Left lung (tissue), 10 donors: ENCODE data around the gene ZFYVE9. TPM values are rescaled to one million over a fixed set of nuclear protein-coding genes. Genes with fewer than 3 reads are reported as not detected.

Source experiments
- ATAC-seq: fragments of 200-7000 bp; cut with Tn5 transposase; one replicate; pipeline ENCODE4 v1.9.1; 2020; ENCODE audit warnings: moderate library complexity
- DNase-seq, 4 donors: peaks; one replicate each; pipeline ENCODE4 v3.0.0-alpha.2; 2013 to 2020
- H3K27ac ChIP-seq, 2 donors: fragments of 200-600 bp; sonication (generic) in 1 of 2; one replicate each; pipeline versions ENCODE4 v1.5.0 to v1.8.0; 2020 to 2021
- H3K27me3 ChIP-seq, 2 donors: fragments of 200-600 bp; sonication (generic) in 1 of 2; one replicate each; pipeline versions ENCODE4 v1.5.0 to v1.8.0; 2020 to 2021
- H3K36me3 ChIP-seq, 2 donors: fragments of 200-600 bp; sonication (generic) in 1 of 2; one replicate each; pipeline versions ENCODE4 v1.5.0 to v1.8.0; 2020 to 2021
- H3K4me1 ChIP-seq, 2 donors: fragments of 200-600 bp; one replicate each; pipeline ENCODE4 v1.8.0; 2021
- H3K4me3 ChIP-seq, 2 donors: fragments of 200-600 bp; sonication (generic) in 1 of 2; one replicate each; pipeline versions ENCODE4 v1.5.0 to v1.8.0; 2020 to 2021; ENCODE audit warnings: mild to moderate bottlenecking in 1 of 2
- H3K9me3 ChIP-seq, 2 donors: fragments of 200-600 bp; sonication (generic) in 1 of 2; one replicate each; pipeline versions ENCODE4 v1.5.0 to v1.8.0; 2020 to 2021
- CTCF ChIP-seq, 2 donors: fragments of 200-600 bp; sonication (generic) in 1 of 2; IDR thresholded peaks; one replicate each; pipeline versions ENCODE4 v1.5.0 to v1.8.0; 2021; ENCODE audit warnings: antibody characterized with exemption in 2 of 2
- intact Hi-C, 2 donors: fragments of 100-400 bp; cut with DNase I; formaldehyde crosslinking; loops; one replicate each; pipeline versions ENCODE4 v1.11.2 to v1.14.2; 2022
- polyA plus RNA-seq, 6 donors: library from polyadenylated mRNA; unstranded; fragments of 120-200 nt; gene quantifications; one replicate each; pipeline ENCODE4 v1.2.1, GENCODE V29; 2013; ENCODE audit not compliant: insufficient read length in 6 of 6
- total RNA-seq, 2 donors: library from RNA; stranded (reverse); fragmentation: NEBNext Ultra II Directional; extraction: Animal tissue kit (Norgen Biotek cat#: 25700); gene quantifications; one replicate each; pipeline ENCODE4 v1.2.1, GENCODE V29; 2021
- donor health status: DM: no; HTN: yes; CAD: no.
- donor health status: DM: no; HTN: no; CAD: no.

ZFYVE9 gene
- total and polyA plus RNA-seq, 8 donors, result 15.2 to 38.1 (median 32.8) TPM

- no peaks in the 10 kb centered on the region for H3K27me3 ChIP-seq
- intact Hi-C loops, result no loop called here
- TF ChIP-seq CTCF (IDR thresholded peaks at IDR 0.05), result no peak
- no peaks in the 10 kb centered on the region for H3K36me3 ChIP-seq
- no peak for DNase-seq
- H3K4me3 ChIP-seq, result no peak overlapping the region
- H3K9me3 ChIP-seq, result no peaks in the 10 kb centered on the region
- no peaks in the 10 kb centered on the region for H3K4me1 ChIP-seq
- no peak overlapping the region for H3K27ac ChIP-seq
- ATAC-seq, result no peak
Measured at GRCh38 chr1:52209429-52209828, 67.5 kb downstream of the ZFYVE9 start.

- intact Hi-C loops, result no loop called here
- Histone ChIP-seq H3K9me3 (peaks cover 0 to 3% of the 10 kb centered on the region in 2 donors), H3K27me3 (no peaks in the 10 kb centered on the region), H3K27ac (no peak overlapping the region), H3K36me3 (no peaks in the 10 kb centered on the region), H3K4me1 (no peaks in the 10 kb centered on the region), H3K4me3 (no peak overlapping the region)
- no peak for TF ChIP-seq CTCF (IDR thresholded peaks at IDR 0.05)
- ATAC-seq, result no peak
- no peak for DNase-seq
Measured at GRCh38 chr1:52210044-52210443, 68.2 kb downstream of the ZFYVE9 start.

- intact Hi-C loops, result no loop called here
Measured at GRCh38 chr1:52216907-52217458, 75.1 kb downstream of the ZFYVE9 start.

GRCh38 chr1:52225174-52225573 is 83.3 kb downstream of the ZFYVE9 start:
- no peak overlapping the region for H3K4me3 ChIP-seq
- H3K27ac ChIP-seq, result no peak overlapping the region
- intact Hi-C loops, result no loop called here
- no peaks in the 10 kb centered on the region for H3K36me3 ChIP-seq
- TF ChIP-seq CTCF (IDR thresholded peaks at IDR 0.05), result no peak
- no peak for DNase-seq
- peaks cover 0 to 23% of the 10 kb centered on the region in 2 donors for H3K27me3 ChIP-seq
- H3K9me3 ChIP-seq, result peaks cover 4 to 34% of the 10 kb centered on the region in 2 donors
- no peaks in the 10 kb centered on the region for H3K4me1 ChIP-seq
- ATAC-seq, result no peak

More at GRCh38 chr1:52216907-52217458, 75.1 kb downstream of the ZFYVE9 start:
- Histone ChIP-seq H3K9me3 (peaks cover 0 to 46% of the 10 kb centered on the region in 2 donors), H3K27ac (no peak overlapping the region), H3K27me3 (no peaks in the 10 kb centered on the region), H3K4me1 (no peaks in the 10 kb centered on the region), H3K36me3 (peaks cover 0 to 19% of the 10 kb centered on the region in 2 donors), H3K4me3 (no peak overlapping the region)
- ATAC-seq (no peak), DNase-seq (no peak)
- no peak for TF ChIP-seq CTCF (IDR thresholded peaks at IDR 0.05)

- ATAC-seq (no peak), DNase-seq (no peak)
- no peaks in the 10 kb centered on the region for H3K36me3 ChIP-seq
- peaks cover 4 to 20% of the 10 kb centered on the region in 2 donors for H3K9me3 ChIP-seq
- no peaks in the 10 kb centered on the region for H3K4me1 ChIP-seq
- intact Hi-C loops, result no loop called here
- no peak overlapping the region for H3K4me3 ChIP-seq
- no peak for TF ChIP-seq CTCF (IDR thresholded peaks at IDR 0.05)
- H3K27me3 ChIP-seq, result peaks cover 0 to 62% of the 10 kb centered on the region in 2 donors
- no peak overlapping the region for H3K27ac ChIP-seq
Measured at GRCh38 chr1:52229494-52229893, 87.6 kb downstream of the ZFYVE9 start.
